GM12878 (cell line): ENCODE data around the gene PDE6D.

Experiments used
- MEF2A ChIP-seq: IDR thresholded peaks from 2 replicates; pipeline ENCODE4 v1.6.1; 2011; ENCODE audit warnings: low read depth, mild to moderate bottlenecking, low read length, moderate library complexity; ENCODE audit not compliant: insufficient read depth
- MEF2B ChIP-seq: fragments of 450-650 bp; IDR thresholded peaks from 2 replicates; pipeline ENCODE4 v1.6.1; 2018; ENCODE audit warnings: mild to moderate bottlenecking, moderate library complexity; ENCODE audit not compliant: partially characterized antibody, poor library complexity, severe bottlenecking
- PAX8 ChIP-seq: fragments of 450-650 bp; IDR thresholded peaks from 2 replicates; pipeline ENCODE4 v1.6.1; 2017; ENCODE audit warnings: mild to moderate bottlenecking, moderate library complexity
- POLR2A ChIP-seq: IDR thresholded peaks from 2 replicates; pipeline ENCODE4 v1.6.1; 2011; ENCODE audit warnings: low read depth, mild to moderate bottlenecking, low read length
- POLR2AphosphoS5 ChIP-seq: IDR thresholded peaks from 2 replicates; pipeline ENCODE4 v1.6.1; 2011; ENCODE audit warnings: mild to moderate bottlenecking, low read length, inconsistent platforms
- TF ChIP-seq, protein P1 (sequence below): IDR thresholded peaks from 2 replicates; pipeline ENCODE4 v1.6.1; 2012; ENCODE audit warnings: low read depth, low read length, improper control_type of control experiment

DNA sequence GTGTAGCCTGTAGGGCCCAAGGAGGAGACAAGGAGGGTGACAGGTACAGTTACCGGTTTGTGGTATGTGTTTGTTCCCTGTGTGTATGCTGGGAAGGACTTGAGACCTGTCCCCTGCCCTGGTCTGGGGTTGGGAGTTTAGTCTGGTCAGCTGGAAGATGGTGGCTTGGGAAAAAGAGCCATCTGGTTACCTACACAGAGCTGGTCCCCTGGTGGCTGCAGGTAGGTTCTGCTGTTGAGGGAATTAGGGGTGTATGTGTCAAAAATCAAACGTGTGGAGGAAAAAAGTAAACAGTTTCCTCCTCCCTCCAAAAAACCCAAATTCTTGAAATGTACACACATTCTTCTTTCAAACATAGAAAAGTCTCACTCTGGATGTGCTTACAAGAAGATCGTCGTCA is 48.5 kb downstream of the PDE6D start:
- no peak for TF ChIP-seq POLR2A
- no peak for TF ChIP-seq POLR2AphosphoS5
- TF ChIP-seq PAX8: no peak
- TF ChIP-seq, protein P1, sequence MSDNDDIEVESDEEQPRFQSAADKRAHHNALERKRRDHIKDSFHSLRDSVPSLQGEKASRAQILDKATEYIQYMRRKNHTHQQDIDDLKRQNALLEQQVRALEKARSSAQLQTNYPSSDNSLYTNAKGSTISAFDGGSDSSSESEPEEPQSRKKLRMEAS: no peak
- no peak for TF ChIP-seq MEF2A
- no peak for TF ChIP-seq MEF2B
